H1 (cell line): ENCODE measurements around the gene RNF44. TPM values are rescaled to one million over a fixed set of nuclear protein-coding genes. Genes with fewer than 3 reads are reported as not detected.

Experiments
- CTCF ChIA-PET: fragments of 300-600 bp; sonication (Branson Sonifier 250); formaldehyde crosslinking; loops from one replicate; lab custom pipeline; 2021; ENCODE audit not compliant: partially characterized antibody; lab: Charles Lee
- POLR2A ChIA-PET: fragments of 300-600 bp; sonication (Branson Sonifier 250); formaldehyde crosslinking; loops from one replicate; lab custom pipeline; 2021; ENCODE audit warnings: inconsistent platforms; ENCODE audit not compliant: partially characterized antibody; lab: Charles Lee
- DNase-seq, 2 experiments: peaks; one replicate each; pipeline versions ENCODE4 v3.0.0 to v3.0.0-alpha.2; 2010 to 2022; ENCODE audit warnings: low spot score in 2 of 2, low read depth in 1 of 2, mixed read lengths in 1 of 2
- FAIRE-seq: peaks from 2 replicates; lab custom pipeline; 2011; peaks lifted over from hg19 to GRCh38; lab: Jason Lieb, UNC
- H2AFZ ChIP-seq: 2 replicates; pipeline ENCODE4 v1.8.1; 2012; ENCODE audit warnings: low read length, inconsistent platforms
- H2AK5ac ChIP-seq: 2 replicates; pipeline ENCODE4 v1.6.1; 2013; ENCODE audit warnings: low read depth, low read length
- H2BK120ac ChIP-seq: replicated peaks from 2 replicates; pipeline ENCODE3; 2013; ENCODE audit warnings: low read depth, low read length, inconsistent platforms
- H2BK12ac ChIP-seq: 2 replicates; pipeline ENCODE4 v1.6.1; 2013; ENCODE audit warnings: low read depth, low read length
- H2BK15ac ChIP-seq: 2 replicates; pipeline ENCODE4 v1.6.1; 2013; ENCODE audit warnings: low read length
- H2BK20ac ChIP-seq: 2 replicates; pipeline ENCODE4 v1.6.1; 2013; ENCODE audit warnings: low read length
- H2BK5ac ChIP-seq: 2 replicates; pipeline ENCODE4 v1.6.1; 2013; ENCODE audit warnings: low read depth, low read length
- H3K14ac ChIP-seq: 2 replicates; pipeline ENCODE4 v1.6.1; 2013; ENCODE audit warnings: inconsistent platforms; ENCODE audit not compliant: insufficient read length
- H3K18ac ChIP-seq: 2 replicates; pipeline ENCODE4 v1.6.1; 2013; ENCODE audit warnings: low read length; ENCODE audit errors: extremely low read depth
- H3K23ac ChIP-seq: 2 replicates; pipeline ENCODE4 v1.6.1; 2013; ENCODE audit warnings: inconsistent platforms; ENCODE audit not compliant: insufficient read length
- H3K23me2 ChIP-seq: 2 replicates; pipeline ENCODE4 v1.6.1; 2013; ENCODE audit warnings: low read depth, low read length
- H3K27ac ChIP-seq: 2 replicates; pipeline ENCODE4 v1.6.1; 2011; ENCODE audit warnings: low read depth, low read length, inconsistent platforms
- H3K27me3 ChIP-seq, 4 experiments: replicated peaks in 1 of 4; 1 replicate in 1 of 4; 2 replicates in 3 of 4; pipeline versions ENCODE4 v1.6.1 to v1.8.1; 2011 to 2013; ENCODE audit warnings: low read length in 3 of 4, mild to moderate bottlenecking in 3 of 4, inconsistent platforms in 2 of 4, mixed read lengths in 2 of 4, moderate library complexity in 1 of 4; ENCODE audit not compliant: control insufficient read depth in 3 of 4, insufficient read depth in 3 of 4; ENCODE audit errors: extremely low read depth in 1 of 4
- H3K36me3 ChIP-seq, 4 experiments: 2 replicates each; pipeline versions ENCODE4 v1.6.1 to v1.8.1; 2011 to 2013; ENCODE audit warnings: mild to moderate bottlenecking in 4 of 4, low read length in 3 of 4, moderate library complexity in 2 of 4, control low read depth in 1 of 4, inconsistent platforms in 1 of 4; ENCODE audit not compliant: insufficient read depth in 4 of 4, control insufficient read depth in 2 of 4
- H3K4ac ChIP-seq: replicated peaks from 2 replicates; pipeline ENCODE3; 2013; ENCODE audit warnings: low read length, low read depth, mixed read lengths, inconsistent platforms; ENCODE audit not compliant: insufficient read length
- H3K4me1 ChIP-seq, 4 experiments: replicated peaks in 1 of 4; 1 replicate in 1 of 4; 2 replicates in 3 of 4; pipeline versions ENCODE4 v1.6.1 to v1.8.1; 2011 to 2013; ENCODE audit warnings: low read length in 3 of 4, inconsistent platforms in 2 of 4, mixed read lengths in 1 of 4; ENCODE audit not compliant: insufficient read depth in 4 of 4, control insufficient read depth in 3 of 4
- H3K4me2 ChIP-seq, 2 experiments: 2 replicates each; pipeline versions ENCODE4 v1.6.1 to v1.8.1; 2011 to 2013; ENCODE audit warnings: low read depth in 2 of 2, low read length in 2 of 2, control low read depth in 1 of 2, inconsistent platforms in 1 of 2, mild to moderate bottlenecking in 1 of 2; ENCODE audit not compliant: insufficient read depth in 1 of 2
- H3K4me3 ChIP-seq, 4 experiments: fragments of 200-600, 300-600 bp in 1 of 4; sonication (generic), shearing (Covaris generic), sonication (Bioruptor Twin) in 1 of 4; 2 replicates each; pipeline versions ENCODE4 v1.5.1 to v1.8.1; 2011 to 2016; ENCODE audit warnings: low read length in 4 of 4, low read depth in 3 of 4, control low read depth in 2 of 4, inconsistent platforms in 2 of 4, mild to moderate bottlenecking in 2 of 4, mixed read lengths in 1 of 4, moderate library complexity in 1 of 4; ENCODE audit not compliant: insufficient read depth in 2 of 4; ENCODE audit errors: extremely low read depth in 1 of 4
- H3K56ac ChIP-seq: replicated peaks from 2 replicates; pipeline ENCODE3; 2013; ENCODE audit warnings: low read depth, mild to moderate bottlenecking, mixed read lengths, low read length, inconsistent platforms; ENCODE audit not compliant: insufficient read length
- H3K79me1 ChIP-seq: 2 replicates; pipeline ENCODE4 v1.6.1; 2013; ENCODE audit warnings: low read depth, low read length, control low read depth
- H3K79me2 ChIP-seq, 2 experiments: 2 replicates each; pipeline versions ENCODE4 v1.6.1 to v1.8.1; 2012 to 2013; ENCODE audit warnings: low read length in 2 of 2, mild to moderate bottlenecking in 2 of 2, inconsistent platforms in 1 of 2; ENCODE audit not compliant: insufficient read depth in 2 of 2, control insufficient read depth in 1 of 2
- H3K9ac ChIP-seq, 4 experiments: replicated peaks in 1 of 4; 1 replicate in 1 of 4; 2 replicates in 3 of 4; pipeline versions ENCODE4 v1.6.1 to v1.8.1; 2011 to 2013; ENCODE audit warnings: low read depth in 3 of 4, low read length in 3 of 4, control low read depth in 2 of 4, mild to moderate bottlenecking in 2 of 4, moderate library complexity in 2 of 4, inconsistent platforms in 1 of 4; ENCODE audit errors: extremely low read depth in 1 of 4
- H3K9me3 ChIP-seq, 2 experiments: 2 replicates each; pipeline versions ENCODE4 v1.6.1 to v1.8.1; 2012 to 2013; ENCODE audit warnings: mild to moderate bottlenecking in 2 of 2, moderate library complexity in 2 of 2, control low read depth in 1 of 2, inconsistent platforms in 1 of 2, low read depth in 1 of 2, low read length in 1 of 2, mixed read lengths in 1 of 2; ENCODE audit not compliant: insufficient read depth in 2 of 2
- H4K20me1 ChIP-seq, 2 experiments: replicated peaks in 1 of 2; 2 replicates each; pipeline versions ENCODE3 to v1.8.1; 2011 to 2013; ENCODE audit warnings: inconsistent platforms in 2 of 2, low read length in 2 of 2, mild to moderate bottlenecking in 1 of 2; ENCODE audit not compliant: insufficient read depth in 2 of 2, control insufficient read depth in 1 of 2
- H4K5ac ChIP-seq: 2 replicates; pipeline ENCODE4 v1.6.1; 2013; ENCODE audit warnings: low read length, low read depth, mixed read lengths, inconsistent platforms; ENCODE audit not compliant: insufficient read length
- H4K8ac ChIP-seq: 2 replicates; pipeline ENCODE4 v1.8.0; 2013; ENCODE audit warnings: mild to moderate bottlenecking, moderate library complexity, low read length, inconsistent platforms; ENCODE audit not compliant: insufficient read depth; ENCODE audit errors: extremely low read depth
- H4K91ac ChIP-seq: replicated peaks from 2 replicates; pipeline ENCODE3; 2013; ENCODE audit warnings: low read length, mixed read lengths, inconsistent platforms; ENCODE audit not compliant: insufficient read length
- CEBPB ChIP-seq: IDR thresholded peaks from 2 replicates; pipeline ENCODE4 v1.6.1; 2012; ENCODE audit warnings: low read depth, low read length
- EP300 ChIP-seq, 2 experiments: IDR thresholded peaks; 1 replicate in 1 of 2; 2 replicates in 1 of 2; pipeline ENCODE4 v1.6.1; 2011 to 2012; ENCODE audit warnings: low read depth in 2 of 2, low read length in 2 of 2, mild to moderate bottlenecking in 2 of 2, borderline replicate concordance in 1 of 2, inconsistent platforms in 1 of 2, moderate library complexity in 1 of 2
- RAD21 ChIP-seq, 2 experiments: IDR thresholded peaks in 1 of 2; conservative IDR thresholded peaks in 1 of 2; 2 replicates each; pipeline ENCODE4 v1.6.1; 2011; ENCODE audit warnings: low read depth in 2 of 2, low read length in 2 of 2, improper control_type of control experiment in 1 of 2, inconsistent platforms in 1 of 2, mild to moderate bottlenecking in 1 of 2, moderate library complexity in 1 of 2
- RBBP5 ChIP-seq: IDR thresholded peaks from 2 replicates; pipeline ENCODE4 v1.7.1; 2012; ENCODE audit warnings: low read depth, mild to moderate bottlenecking, inconsistent platforms, low read length, moderate library complexity, borderline replicate concordance
- SIX5 ChIP-seq: IDR thresholded peaks from 2 replicates; pipeline ENCODE4 v1.6.1; 2011; ENCODE audit warnings: mild to moderate bottlenecking, low read depth, low read length
- SUZ12 ChIP-seq: fragments of 200-600 bp; sonication (generic); IDR thresholded peaks from 2 replicates; pipeline ENCODE4 v1.6.1; 2012; ENCODE audit warnings: mild to moderate bottlenecking, inconsistent platforms, low read length, moderate library complexity, mixed read lengths
- USF2 ChIP-seq: IDR thresholded peaks from 2 replicates; pipeline ENCODE4 v1.6.1; 2011; ENCODE audit warnings: low read length, improper control_type of control experiment
- ZNF274 ChIP-seq: IDR thresholded peaks from 2 replicates; pipeline ENCODE4 v1.7.0; 2012; ENCODE audit warnings: low read length, borderline replicate concordance; ENCODE audit errors: extremely low read depth
- WGBS, 2 experiments: shearing (Covaris generic) in 1 of 2; methylation state at CpG; one replicate each; pipeline versions ENCODE4 v1.1.6 to v1.1.7; 2013 to 2015; ENCODE audit warnings: low lambda C conversion rate in 2 of 2, mixed read lengths in 2 of 2, inconsistent platforms in 1 of 2, low coverage in 1 of 2, missing lambda C conversion rate in 1 of 2; ENCODE audit not compliant: insufficient replicate concordance in 2 of 2, insufficient coverage in 1 of 2, insufficient read length in 1 of 2; ENCODE audit errors: extremely low coverage in 1 of 2, missing lambda C conversion rate in 1 of 2; 5-methylcytosine and 5-hydroxymethylcytosine counted together
- polyA plus RNA-seq, 7 experiments: library from polyadenylated mRNA; depleted of rRNA in 3 of 7; stranded (reverse) in 5 of 7; unstranded in 2 of 7; fragments of >200 nt in 5 of 7; fragments of 200-250 nt in 2 of 7; gene quantifications; 1 replicate in 5 of 7; 2 replicates in 1 of 7; 4 replicates in 1 of 7; pipeline versions ENCODE4 v1.2.1 to v1.2.3, GENCODE V29; 2011 to 2013; ENCODE audit warnings: missing spikeins in 2 of 7, mixed read lengths in 2 of 7
- total RNA-seq: library from RNA; stranded (reverse); fragmentation: NEBNext Ultra II Directional; extraction: Animal tissue kit (Norgen Biotek cat#: 25700); gene quantifications from 2 replicates; pipeline ENCODE4 v1.2.1, GENCODE V29; 2021
- TF ChIP-seq, protein P1 (sequence below): IDR thresholded peaks from 2 replicates; pipeline ENCODE4 v1.6.1; 2011; ENCODE audit warnings: low read depth, mild to moderate bottlenecking, low read length; ENCODE audit not compliant: insufficient read depth

RNF44 gene
- total and polyA plus RNA-seq, 2 of the 8 experiments (the other 6 are each of a cell fraction or from before 2014, with no cell fraction given): 54.7 to 164 TPM

DNA sequence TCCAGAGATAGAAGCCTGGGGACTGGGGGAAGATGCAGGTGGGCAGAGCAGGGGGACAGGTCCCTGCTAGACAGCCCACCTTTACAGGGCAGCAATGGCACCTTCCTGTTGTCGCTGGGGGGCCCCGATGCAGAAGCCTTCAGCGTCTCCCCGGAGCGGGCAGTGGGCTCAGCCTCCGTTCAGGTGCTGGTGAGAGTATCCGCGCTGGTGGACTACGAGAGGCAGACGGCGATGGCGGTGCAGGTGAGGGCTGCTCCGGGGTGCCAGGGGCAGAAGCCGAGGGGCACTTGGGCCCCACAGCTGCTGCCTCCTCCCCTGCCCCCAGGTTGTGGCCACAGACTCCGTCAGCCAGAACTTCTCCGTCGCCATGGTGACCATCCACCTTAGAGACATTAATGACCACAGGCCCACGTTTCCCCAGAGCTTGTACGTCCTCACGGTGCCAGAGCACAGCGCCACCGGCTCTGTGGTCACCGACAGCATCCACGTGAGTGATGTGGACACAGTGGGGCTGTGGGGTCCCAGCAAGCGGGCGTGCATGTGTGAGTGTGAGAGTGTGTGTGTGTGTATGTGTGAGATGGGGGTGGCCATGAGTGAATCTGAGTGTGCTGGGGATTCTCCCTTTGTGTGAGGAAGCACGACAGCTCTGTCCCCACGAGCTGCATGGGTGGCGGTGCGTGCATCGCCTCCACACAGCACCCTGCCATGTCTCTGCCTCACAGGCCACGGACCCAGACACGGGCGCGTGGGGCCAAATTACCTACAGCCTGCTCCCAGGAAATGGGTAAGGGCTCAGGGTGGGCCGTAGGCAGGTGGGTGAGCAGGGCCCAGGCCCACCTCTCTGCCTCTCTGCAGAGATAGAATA is 40.3 kb upstream of the RNF44 start:
- H3K23ac ChIP-seq: no peak overlapping the region
- no peak overlapping the region for H3K4ac ChIP-seq
- peaks cover 0 to 2% (median 0%) of the 10 kb centered on the region in 4 experiments; a peak in 2 of 7 replicates for H3K27me3 ChIP-seq
- H3K4me2 ChIP-seq: no peak overlapping the region
- H2AK5ac ChIP-seq: no peak overlapping the region
- H2AFZ ChIP-seq: no peak overlapping the region
- H2BK120ac ChIP-seq: no peak overlapping the region
- FAIRE-seq: no peak
- H2BK12ac ChIP-seq: 0 out of 2 replicates have a peak overlapping the region, but pooled peaks have one; percentile 19
- no peak overlapping the region for H4K8ac ChIP-seq
- H3K36me3 ChIP-seq: no peaks in the 10 kb centered on the region
- no peak overlapping the region for H4K91ac ChIP-seq
- H2BK20ac ChIP-seq: no peak overlapping the region
- H3K23me2 ChIP-seq: no peaks in the 10 kb centered on the region
- peaks cover 0 to 2% (median under 1%) of the 10 kb centered on the region in 4 experiments; a peak in 1 of 7 replicates for H3K4me1 ChIP-seq
- H3K18ac ChIP-seq: no peak overlapping the region
- ChIA-PET POLR2A (interaction anchor here (0.9 to 1.7 kb wide), 5 partner anchors 20 to 189 kb away, joined by 4 read pairs; partner anchors contain the start of genes HIGD2A, NOP16 and RNF44), CTCF (interaction anchor here (0.5 to 4.2 kb wide), 22 partner anchors 10 to 269 kb away, joined by 3 to 27 read pairs (median 6); partner anchors contain the start of genes CDHR2, EIF4E1B, RNF44 and SNCB)
- H4K20me1 ChIP-seq: no peaks in the 10 kb centered on the region
- H2BK15ac ChIP-seq: peak overlapping the region; percentile 19; the same call in 1 of the 2 replicates
- no peak overlapping the region for H3K14ac ChIP-seq
- H3K9me3 ChIP-seq: no peaks in the 10 kb centered on the region
- H3K79me1 ChIP-seq: no peaks in the 10 kb centered on the region
- no peak overlapping the region for H3K27ac ChIP-seq
- H3K56ac ChIP-seq: no peak overlapping the region
- H3K79me2 ChIP-seq: no peaks in the 10 kb centered on the region
- no peak for DNase-seq
- 93% methylated on average over 32 of the region's 36 CpGs; no CpG with 5 or more reads in 1 of the 2 experiments for WGBS, 2 experiments
- H2BK5ac ChIP-seq: no peak overlapping the region
- no peak overlapping the region for H3K9ac ChIP-seq
- no peak overlapping the region for H3K4me3 ChIP-seq
- no peak overlapping the region for H4K5ac ChIP-seq
- TF ChIP-seq SUZ12 (no peak), SIX5 (no peak), EP300 (IDR thresholded peaks at IDR 0.05; ENCODE audit: borderline replicate concordance in 1 of 2, low read depth in 2 of 2, low read length in 2 of 2) (no peak), RBBP5 (no peak), RAD21 (IDR thresholded peaks at IDR 0.05 in 1 of 2, conservative IDR thresholded peaks at IDR 0.05 in 1 of 2; ENCODE audit: low read depth in 2 of 2, low read length in 2 of 2) (no peak), CEBPB (no peak), USF2 (no peak), ZNF274 (no peak)
- TF ChIP-seq, protein P1, sequence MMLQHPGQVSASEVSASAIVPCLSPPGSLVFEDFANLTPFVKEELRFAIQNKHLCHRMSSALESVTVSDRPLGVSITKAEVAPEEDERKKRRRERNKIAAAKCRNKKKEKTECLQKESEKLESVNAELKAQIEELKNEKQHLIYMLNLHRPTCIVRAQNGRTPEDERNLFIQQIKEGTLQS: no peak
